SK-N-SH (cell line): ENCODE data around the gene RANBP9. TPM values are rescaled to one million over a fixed set of nuclear protein-coding genes. Genes with fewer than 3 reads are reported as not detected.

Experiments used
- CTCF ChIA-PET: fragments of 300-600, 350-600 bp; formaldehyde crosslinking; extraction: SDS; loops from one replicate; lab custom pipeline; 2021; lab: Yijun Ruan, JAX
- POLR2A ChIA-PET: fragments of 350-600 bp; sonication (Branson Sonifier 250); formaldehyde crosslinking; extraction: SDS; loops from one replicate; lab custom pipeline; 2020; ENCODE audit warnings: antibody characterized with exemption, inconsistent platforms; lab: Yijun Ruan, JAX
- DNase-seq: peaks from one replicate; pipeline ENCODE4 v3.0.0; 2012
- H2AFZ ChIP-seq: fragments of 200-600 bp; sonication (generic); 2 replicates; pipeline ENCODE4 v1.8.1; 2016; ENCODE audit warnings: antibody characterized with exemption, mild to moderate bottlenecking, low read depth
- H3F3A ChIP-seq: fragments of 200-600 bp; sonication (generic); replicated peaks from 2 replicates; pipeline ENCODE3; 2016; ENCODE audit warnings: antibody characterized with exemption, mild to moderate bottlenecking; ENCODE audit not compliant: insufficient read depth
- H3K27ac ChIP-seq, 2 experiments: fragments of 200-500 bp in 1 of 2; fragments of 200-600 bp in 1 of 2; sonication (Bioruptor generic) in 1 of 2; sonication (generic), shearing (Covaris generic) in 1 of 2; 2 replicates each; pipeline versions ENCODE4 v1.5.1 to v1.6.1; 2014 to 2016; ENCODE audit warnings: low read depth in 2 of 2, inconsistent platforms in 1 of 2, low read length in 1 of 2, mild to moderate bottlenecking in 1 of 2, mixed read lengths in 1 of 2
- H3K27me3 ChIP-seq: fragments of 200-600 bp; sonication (generic), shearing (Covaris generic); 2 replicates; pipeline ENCODE4 v1.6.1; 2016; ENCODE audit warnings: mixed run types; ENCODE audit not compliant: insufficient read depth
- H3K36me3 ChIP-seq, 2 experiments: fragments of 200-500 bp in 1 of 2; fragments of 200-600 bp in 1 of 2; sonication (Bioruptor generic) in 1 of 2; sonication (generic) in 1 of 2; replicated peaks in 1 of 2; 2 replicates each; pipeline versions ENCODE3 to v1.5.1; 2014 to 2016; ENCODE audit warnings: low read length in 1 of 2, mild to moderate bottlenecking in 1 of 2; ENCODE audit not compliant: insufficient read depth in 2 of 2, control insufficient read depth in 1 of 2
- H3K4me1 ChIP-seq, 2 experiments: fragments of 200-500 bp in 1 of 2; fragments of 200-600 bp in 1 of 2; sonication (Bioruptor generic) in 1 of 2; sonication (generic), shearing (Covaris generic) in 1 of 2; 2 replicates each; pipeline versions ENCODE4 v1.5.1 to v1.6.1; 2014 to 2016; ENCODE audit warnings: low read depth in 1 of 2, low read length in 1 of 2, mixed run types in 1 of 2; ENCODE audit not compliant: insufficient read depth in 2 of 2, control insufficient read depth in 1 of 2
- H3K4me2 ChIP-seq: fragments of 200-600 bp; sonication (generic), shearing (Covaris generic); 2 replicates; pipeline ENCODE4 v1.6.1; 2017; ENCODE audit warnings: mixed run types
- H3K4me3 ChIP-seq, 2 experiments: fragments of 200-500 bp in 1 of 2; fragments of 200-600 bp in 1 of 2; sonication (Bioruptor generic) in 1 of 2; sonication (generic), shearing (Covaris generic) in 1 of 2; 2 replicates each; pipeline versions ENCODE4 v1.5.1 to v1.8.1; 2014 to 2016; ENCODE audit warnings: low read depth in 2 of 2, inconsistent platforms in 1 of 2, low read length in 1 of 2, mild to moderate bottlenecking in 1 of 2, mixed read lengths in 1 of 2, moderate library complexity in 1 of 2
- H3K79me2 ChIP-seq: fragments of 200-600 bp; sonication (generic); 2 replicates; pipeline ENCODE4 v1.8.1; 2017; ENCODE audit warnings: mild to moderate bottlenecking; ENCODE audit not compliant: insufficient read depth
- H3K9ac ChIP-seq: fragments of 200-600 bp; sonication (generic); 2 replicates; pipeline ENCODE4 v1.6.1; 2017; ENCODE audit warnings: mixed run types
- H3K9me2 ChIP-seq: fragments of 200-600 bp; sonication (generic); 2 replicates; pipeline ENCODE4 v1.6.1; 2017; ENCODE audit warnings: mixed run types
- H3K9me3 ChIP-seq: fragments of 200-600 bp; sonication (generic); 2 replicates; pipeline ENCODE4 v1.6.1; 2017; ENCODE audit warnings: mixed run types, mild to moderate bottlenecking, moderate library complexity
- H4K20me1 ChIP-seq: fragments of 200-600 bp; sonication (generic); 2 replicates; pipeline ENCODE4 v1.6.1; 2017; ENCODE audit warnings: mild to moderate bottlenecking, mixed run types; ENCODE audit not compliant: insufficient read depth
- ELF1 ChIP-seq: IDR thresholded peaks from 2 replicates; pipeline ENCODE4 v1.4.0; 2012
- EP300 ChIP-seq, 2 experiments: IDR thresholded peaks; 2 replicates each; pipeline versions ENCODE4 v1.4.0 to v1.6.1; 2012; ENCODE audit warnings: borderline replicate concordance in 1 of 2, low read depth in 1 of 2, low read length in 1 of 2
- EZH2phosphoT487 ChIP-seq: fragments of 200-600 bp; sonication (generic); IDR thresholded peaks from 2 replicates; pipeline ENCODE4 v1.6.1; 2017; ENCODE audit warnings: low read depth, mixed run types, mild to moderate bottlenecking, antibody characterized with exemption, moderate library complexity, borderline replicate concordance
- FOXJ3 ChIP-seq: sonication (generic); formaldehyde crosslinking; IDR thresholded peaks from 2 replicates; pipeline ENCODE4 v1.5.1; 2020; ENCODE audit warnings: mild to moderate bottlenecking, missing genetic modification reagents
- GABPA ChIP-seq: IDR thresholded peaks from 2 replicates; pipeline ENCODE4 v1.4.0; 2012; ENCODE audit warnings: low read depth, mild to moderate bottlenecking
- GATA2 ChIP-seq: sonication (generic); formaldehyde crosslinking; IDR thresholded peaks from 2 replicates; pipeline ENCODE4 v1.5.0; 2020; ENCODE audit warnings: mild to moderate bottlenecking, missing genetic modification reagents
- MEF2A ChIP-seq: IDR thresholded peaks from 2 replicates; pipeline ENCODE4 v1.4.0; 2012; ENCODE audit warnings: low read depth, borderline replicate concordance
- NFIC ChIP-seq: IDR thresholded peaks from 2 replicates; pipeline ENCODE4 v1.4.0; 2012; ENCODE audit warnings: borderline replicate concordance
- POLR2AphosphoS5 ChIP-seq: IDR thresholded peaks from 2 replicates; pipeline ENCODE4 v1.6.1; 2012; ENCODE audit warnings: low read depth, low read length
- RXRA ChIP-seq: IDR thresholded peaks from 2 replicates; pipeline ENCODE4 v1.4.0; 2012; ENCODE audit warnings: low read depth, mild to moderate bottlenecking, borderline replicate concordance
- SIN3A ChIP-seq: IDR thresholded peaks from 2 replicates; pipeline ENCODE4 v1.6.1; 2012; ENCODE audit warnings: low read depth, mild to moderate bottlenecking, low read length, moderate library complexity, borderline replicate concordance
- SMC3 ChIP-seq: IDR thresholded peaks from 2 replicates; pipeline ENCODE4 v1.6.1; 2012; ENCODE audit warnings: low read depth, low read length, improper control_type of control experiment
- TAF1 ChIP-seq: IDR thresholded peaks from 2 replicates; pipeline ENCODE4 v1.6.1; 2012; ENCODE audit warnings: low read depth, mild to moderate bottlenecking, low read length, moderate library complexity, borderline replicate concordance
- TCF12 ChIP-seq: IDR thresholded peaks from 2 replicates; pipeline ENCODE4 v1.4.0; 2012
- TEAD4 ChIP-seq: IDR thresholded peaks from 2 replicates; pipeline ENCODE4 v1.4.0; 2012; ENCODE audit warnings: mild to moderate bottlenecking, borderline replicate concordance; ENCODE audit not compliant: insufficient read depth
- USF1 ChIP-seq: IDR thresholded peaks from 2 replicates; pipeline ENCODE4 v1.4.0; 2012; ENCODE audit warnings: low read depth, borderline replicate concordance
- YY1 ChIP-seq: IDR thresholded peaks from 2 replicates; pipeline ENCODE4 v1.4.0; 2012; ENCODE audit warnings: low read depth, mild to moderate bottlenecking
- ZBTB33 ChIP-seq: IDR thresholded peaks from 2 replicates; pipeline ENCODE4 v1.4.0; 2012; ENCODE audit warnings: low read depth, borderline replicate concordance
- WGBS: methylation state at CpG from one replicate; pipeline ENCODE4 v1.1.6; 2017; ENCODE audit warnings: low lambda C conversion rate; 5-methylcytosine and 5-hydroxymethylcytosine counted together
- polyA plus RNA-seq, 3 experiments: library from polyadenylated mRNA; depleted of rRNA; stranded (reverse); fragments of >200 nt; gene quantifications; 2 replicates each; pipeline ENCODE4 v1.2.3, GENCODE V29; 2012

The RANBP9 gene
- polyA plus RNA-seq, 1 of the 3 experiments (the other 2 are of a cell fraction), result 20.4 TPM

- Histone ChIP-seq H3K4me2 (no peak overlapping the region), H3K9me2 (no peaks in the 10 kb centered on the region), H3K27me3 (no peaks in the 10 kb centered on the region), H3F3A (peaks cover 7% of the 10 kb centered on the region), H3K27ac (no peak overlapping the region), H3K79me2 (peaks cover 90% of the 10 kb centered on the region), H2AFZ (no peak overlapping the region), H3K9ac (no peak overlapping the region), H3K36me3 (peaks cover 8 to 10% of the 10 kb centered on the region in 2 experiments), H4K20me1 (peaks cover 28% of the 10 kb centered on the region), H3K4me3 (no peak overlapping the region), H3K9me3 (no peaks in the 10 kb centered on the region), H3K4me1 (no peaks in the 10 kb centered on the region; a peak in 3 of 4 replicates)
- POLR2A ChIA-PET, result no interaction called here
- WGBS, result 100% methylated on average over 1 of the region's 1 CpG
- CTCF ChIA-PET, result interaction anchor here (1.2 kb wide), 1 partner anchor 10 kb away, joined by 3 read pairs; no protein-coding TSS in a partner anchor
- TF ChIP-seq MEF2A (no peak), USF1 (no peak), GATA2 (CRISPR knock-in tag) (no peak), SIN3A (no peak), FOXJ3 (no peak), RXRA (no peak), TEAD4 (no peak), ZBTB33 (no peak), TAF1 (no peak), ELF1 (no peak)
- no peak for DNase-seq
Measured at GRCh38 chr6:13660273-13660672, 51.4 kb downstream of the RANBP9 start.

- Histone ChIP-seq H3K9me3 (no peaks in the 10 kb centered on the region), H3K4me2 (no peak overlapping the region), H3K79me2 (peaks cover 74% of the 10 kb centered on the region), H3K27ac (no peak overlapping the region; a peak in 1 of 4 replicates), H3K27me3 (no peaks in the 10 kb centered on the region), H4K20me1 (peaks cover 6% of the 10 kb centered on the region; the same call in 1 of the 2 replicates), H3F3A (peaks cover 17% of the 10 kb centered on the region), H3K9ac (no peak overlapping the region), H2AFZ (no peak overlapping the region), H3K4me1 (peaks cover 6 to 7% of the 10 kb centered on the region in 2 experiments; a peak in 3 of 4 replicates), H3K9me2 (no peaks in the 10 kb centered on the region), H3K36me3 (peaks cover 15 to 24% of the 10 kb centered on the region in 2 experiments), H3K4me3 (no peak overlapping the region)
- no peak for TF ChIP-seq EZH2phosphoT487
- no peak for TF ChIP-seq EP300 (IDR thresholded peaks at IDR 0.05; ENCODE audit: borderline replicate concordance in 1 of 2, low read depth in 1 of 2, low read length in 1 of 2)
- no peak for TF ChIP-seq YY1
- no peak for TF ChIP-seq SMC3
- no peak for TF ChIP-seq TEAD4
- TF ChIP-seq TAF1, result no peak
- no peak for TF ChIP-seq RXRA
- TF ChIP-seq TCF12, result no peak
- no peak for TF ChIP-seq GABPA
- no peak for TF ChIP-seq FOXJ3
- no peak for TF ChIP-seq NFIC
- no peak for TF ChIP-seq POLR2AphosphoS5
- ChIA-PET POLR2A (no interaction called here), CTCF (interaction anchor here (1.0 to 1.7 kb wide), 2 partner anchors 31 to 40 kb away, joined by 3 to 9 read pairs; partner anchors contain the start of gene NOL7)
- 92% methylated on average over 1 of the region's 1 CpG for WGBS
- DNase-seq, result no peak
Measured at GRCh38 chr6:13655700-13656099, 55.9 kb downstream of the RANBP9 start.
